Measurements from ENCODE around the gene PLXNA1.

DNA sequence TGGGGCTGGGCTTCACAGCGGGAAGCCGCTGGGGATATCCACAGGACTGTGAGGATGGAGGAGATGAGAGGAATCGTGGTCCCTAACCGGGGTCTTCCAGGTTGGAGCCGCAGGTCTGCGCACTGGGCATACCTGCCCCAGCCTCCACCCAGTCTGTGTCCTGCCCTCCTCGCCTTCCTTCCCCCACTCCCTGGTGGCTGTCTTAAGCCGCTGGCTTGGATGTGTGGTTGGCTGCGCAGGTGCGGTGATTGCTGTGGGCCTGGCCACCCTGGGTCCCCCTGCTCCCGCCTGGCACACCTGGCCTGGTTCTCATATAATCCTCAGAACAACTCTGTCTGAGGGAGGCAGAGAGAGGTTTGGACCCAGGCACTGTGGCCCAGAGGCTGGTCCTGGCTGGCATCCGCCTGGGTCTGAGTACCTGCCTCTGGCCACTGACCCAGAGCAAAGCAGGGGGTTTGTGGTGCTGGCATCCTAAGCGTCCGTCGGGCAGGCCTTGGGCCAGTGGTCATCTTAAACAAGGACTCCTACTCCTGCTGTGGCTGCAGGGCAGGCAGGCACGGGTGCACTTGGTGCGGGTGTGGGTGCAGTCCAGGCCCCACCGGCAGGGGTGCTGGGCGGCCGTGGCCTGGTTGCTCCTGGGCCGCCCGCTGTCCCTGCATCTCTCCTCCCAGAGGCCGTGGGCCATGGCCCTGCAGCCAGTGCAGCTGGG is 18.7 kb downstream of the PLXNA1 start:
- TF ChIP-seq CTCF (IDR thresholded peaks at IDR 0.05; ENCODE audit: poor library complexity): no peak
- TF ChIP-seq EZH2 (IDR thresholded peaks at IDR 0.05; ENCODE audit: borderline replicate concordance): no peak
- no peak for TF ChIP-seq EZH2phosphoT487 (IDR thresholded peaks at IDR 0.05; ENCODE audit: low read depth, severe bottlenecking, unreplicated experiment)
